Esophagus muscularis mucosa (tissue), 4 donors: ENCODE measurements around the gene ARPC2.

Source experiments
- CTCF ChIP-seq, 3 experiments: fragments of 200-600 bp in 2 of 3; fragments of 450-650 bp in 1 of 3; sonication (generic) in 2 of 3; IDR thresholded peaks; one replicate each; pipeline ENCODE4 v1.5.1; 2017 to 2019; ENCODE audit warnings: antibody characterized with exemption in 3 of 3, mild to moderate bottlenecking in 2 of 3, moderate library complexity in 1 of 3
- EP300 ChIP-seq: sonication (generic); formaldehyde crosslinking; IDR thresholded peaks from one replicate; pipeline ENCODE4 v1.6.1; 2017; ENCODE audit warnings: antibody characterized with exemption
- POLR2A ChIP-seq: fragments of 450-650 bp; IDR thresholded peaks from one replicate; pipeline ENCODE4 v1.6.1; 2017; ENCODE audit warnings: antibody characterized with exemption, moderate library complexity, mild to moderate bottlenecking, low read depth
- POLR2AphosphoS5 ChIP-seq, 2 donors: sonication (generic); formaldehyde crosslinking; IDR thresholded peaks; one replicate each; pipeline ENCODE4 v1.6.1; 2017; ENCODE audit warnings: antibody characterized with exemption in 2 of 2

DNA sequence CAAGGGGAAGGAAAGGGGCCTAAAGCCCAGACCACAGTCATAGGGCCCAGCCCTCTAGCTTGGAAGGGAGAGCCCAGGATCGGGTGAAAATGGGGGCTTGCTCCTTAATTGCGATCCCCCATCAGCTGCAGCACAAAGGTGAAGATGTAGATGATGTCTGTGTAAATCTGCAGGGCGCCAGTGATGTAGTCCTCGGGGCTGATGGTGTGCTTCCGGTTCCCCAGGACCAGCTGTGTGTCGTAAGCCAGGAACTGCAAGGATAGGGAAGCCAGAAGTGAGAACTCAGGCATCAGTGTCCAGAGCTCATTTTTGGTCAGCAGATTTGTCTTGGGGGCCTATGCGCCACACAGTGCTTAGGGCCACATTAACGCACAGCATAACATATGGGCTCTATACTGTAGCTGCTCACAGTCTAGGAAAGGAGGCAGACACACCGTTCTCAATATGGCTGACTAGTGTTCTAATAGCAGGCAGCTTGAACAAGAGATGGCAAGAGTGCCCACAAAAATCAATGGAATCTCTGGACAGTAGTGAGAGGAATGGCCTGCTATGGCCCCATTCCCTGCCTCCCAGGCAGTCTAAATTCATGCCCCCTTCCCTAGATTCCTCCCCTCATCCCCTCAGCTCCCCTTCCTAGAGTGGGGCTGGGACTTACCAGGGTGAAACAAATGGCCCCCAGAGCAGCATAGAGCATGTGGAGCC is 58.5 kb downstream of the ARPC2 start:
- TF ChIP-seq POLR2AphosphoS5 (IDR thresholded peaks at IDR 0.05) (no peak), CTCF (IDR thresholded peaks at IDR 0.05) (no peak), EP300 (no peak), POLR2A (no peak)
